ENCODE data around the gene ARHGAP1.

Gene ARHGAP1

DNA sequence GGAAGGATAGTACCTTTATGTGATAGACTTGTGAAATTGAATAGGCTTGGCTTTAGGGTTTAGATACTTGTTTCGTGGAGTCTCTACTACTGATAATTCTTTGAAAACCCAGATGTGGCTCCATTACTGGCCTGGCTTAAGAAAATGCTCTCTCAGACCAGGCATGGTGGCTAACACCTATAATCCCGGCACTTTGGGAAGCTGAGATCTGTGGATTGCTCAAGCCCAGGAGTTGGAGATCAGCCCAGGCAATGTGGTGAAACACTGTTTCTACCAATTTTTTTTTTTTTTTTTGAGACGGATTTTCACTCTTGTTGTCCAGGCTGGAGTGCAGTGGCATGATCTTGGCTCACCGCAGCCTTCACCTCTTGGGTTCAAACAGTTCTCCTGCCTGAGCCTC, 42.2 kb downstream of the ARHGAP1 start:
- ATAC-seq = no peak
- H3K27ac Mint-ChIP-seq = peak overlapping the region; percentile 54
- H3K9me3 Mint-ChIP-seq = no peaks in the 10 kb centered on the region
- H3K36me3 Mint-ChIP-seq = peaks cover 100% of the 10 kb centered on the region
- H3K4me3 Mint-ChIP-seq = no peak overlapping the region
- no peak for DNase-seq (ENCODE audit: low spot score in 2 of 2)
- H3K4me1 Mint-ChIP-seq = no peaks in the 10 kb centered on the region

DNA sequence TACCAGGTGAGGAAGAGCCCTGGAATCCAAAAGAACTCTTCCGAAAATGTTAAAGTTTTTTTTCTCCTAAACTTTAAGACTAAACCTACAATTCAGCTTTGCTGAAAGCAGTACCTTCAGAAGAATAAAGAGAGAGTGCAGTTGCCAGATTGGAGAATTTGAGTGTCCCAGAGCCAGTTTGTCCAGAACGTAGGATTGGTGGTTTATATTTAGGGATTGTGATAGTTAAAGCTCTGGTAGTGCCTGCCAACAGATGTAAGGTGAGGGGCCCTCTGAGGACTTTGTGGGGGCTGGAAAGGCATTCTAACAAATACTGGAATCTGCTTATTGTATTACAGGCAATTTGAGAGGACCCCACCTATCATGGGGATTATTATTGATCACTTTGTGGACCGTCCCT, 43.2 kb downstream of the ARHGAP1 start:
- Mint-ChIP-seq H3K27ac (peak overlapping the region; percentile 20), H3K36me3 (peaks cover 100% of the 10 kb centered on the region), H3K4me1 (no peaks in the 10 kb centered on the region), H3K9me3 (no peaks in the 10 kb centered on the region), H3K4me3 (no peak overlapping the region)
- no peak for ATAC-seq
- no peak for DNase-seq (ENCODE audit: low spot score in 2 of 2)

DNA sequence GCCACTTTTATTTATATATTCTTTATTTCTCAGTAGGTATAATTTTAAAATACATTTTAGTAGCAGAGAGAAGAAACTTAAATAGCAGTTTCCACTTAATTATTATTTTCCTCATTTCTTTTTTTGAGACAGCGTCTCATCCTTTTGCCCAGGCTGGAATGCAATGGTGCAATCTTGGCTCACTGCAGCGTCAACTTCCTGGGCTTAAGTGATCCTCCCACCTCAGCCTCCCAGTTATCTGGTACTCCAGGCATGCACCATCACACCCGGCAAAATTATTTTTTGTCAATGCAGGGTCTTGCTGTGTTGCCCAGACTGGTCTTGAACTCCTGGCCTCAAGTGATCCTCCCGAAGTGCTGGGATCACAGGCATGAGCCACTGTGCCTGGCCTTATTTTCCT, 44.8 kb downstream of the ARHGAP1 start:
- no peak for ATAC-seq
- no peak overlapping the region for H3K4me3 Mint-ChIP-seq
- H3K27ac Mint-ChIP-seq = no peak overlapping the region
- H3K9me3 Mint-ChIP-seq = no peaks in the 10 kb centered on the region
- no peaks in the 10 kb centered on the region for H3K4me1 Mint-ChIP-seq
- H3K36me3 Mint-ChIP-seq = peaks cover 100% of the 10 kb centered on the region
- no peak for DNase-seq (ENCODE audit: low spot score in 2 of 2)

DNA sequence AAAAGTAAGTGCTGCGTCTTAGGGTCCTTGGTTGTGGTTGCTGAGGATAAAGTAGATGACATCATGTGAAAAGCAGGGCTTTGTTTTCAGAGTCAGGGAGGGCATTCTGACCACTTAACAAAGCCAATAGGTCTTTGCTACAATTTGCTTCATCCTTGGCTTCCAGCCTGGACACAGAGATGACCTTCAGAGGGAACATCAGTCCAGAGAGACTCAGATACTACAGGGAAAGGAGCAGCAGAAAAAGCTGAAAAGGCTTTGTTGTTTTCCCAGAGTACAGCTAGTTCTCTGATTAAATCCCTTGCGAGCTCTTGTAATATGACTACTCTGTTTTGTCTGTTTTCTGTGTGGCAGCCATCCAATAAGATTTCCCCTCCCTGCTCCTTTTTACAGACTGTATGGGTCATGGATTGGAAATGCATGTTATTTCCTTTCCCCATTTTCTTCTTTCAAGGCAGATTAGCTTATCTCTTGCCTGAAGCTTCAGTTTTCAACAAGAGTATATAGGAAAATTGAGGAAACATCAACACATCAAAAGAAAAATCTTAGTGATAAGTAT, 51.2 kb downstream of the ARHGAP1 start:
- DNase-seq (ENCODE audit: low spot score in 2 of 2) = no peak
- Mint-ChIP-seq H3K4me1 (no peaks in the 10 kb centered on the region), H3K9me3 (no peaks in the 10 kb centered on the region), H3K4me3 (no peak overlapping the region), H3K36me3 (peaks cover 100% of the 10 kb centered on the region), H3K27ac (no peak overlapping the region)
- ATAC-seq = no peak

DNA sequence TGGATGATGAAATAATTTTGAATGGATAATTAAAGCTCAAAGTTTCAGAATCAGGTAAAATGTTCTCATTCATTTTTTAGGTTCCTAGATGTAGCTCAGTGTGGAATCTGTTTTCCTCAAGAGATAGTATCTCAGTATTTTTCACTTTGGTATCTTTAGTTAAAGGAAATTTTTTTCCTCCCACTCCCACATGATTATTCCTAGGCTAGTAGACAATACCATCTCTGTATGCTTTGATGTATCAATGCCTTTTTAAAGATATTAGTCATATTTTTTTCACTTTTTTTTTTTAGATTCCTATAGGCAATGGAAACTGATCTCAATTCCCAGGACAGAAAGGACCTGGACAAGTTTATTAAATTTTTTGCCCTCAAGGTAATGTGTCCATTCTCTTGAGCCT, 56.4 kb downstream of the ARHGAP1 start:
- H3K36me3 Mint-ChIP-seq = peaks cover 91% of the 10 kb centered on the region
- no peaks in the 10 kb centered on the region for H3K9me3 Mint-ChIP-seq
- no peak for ATAC-seq
- H3K4me1 Mint-ChIP-seq = peaks cover 18% of the 10 kb centered on the region
- no peak overlapping the region for H3K4me3 Mint-ChIP-seq
- no peak for DNase-seq (ENCODE audit: low spot score in 2 of 2)
- no peak overlapping the region for H3K27ac Mint-ChIP-seq

DNA sequence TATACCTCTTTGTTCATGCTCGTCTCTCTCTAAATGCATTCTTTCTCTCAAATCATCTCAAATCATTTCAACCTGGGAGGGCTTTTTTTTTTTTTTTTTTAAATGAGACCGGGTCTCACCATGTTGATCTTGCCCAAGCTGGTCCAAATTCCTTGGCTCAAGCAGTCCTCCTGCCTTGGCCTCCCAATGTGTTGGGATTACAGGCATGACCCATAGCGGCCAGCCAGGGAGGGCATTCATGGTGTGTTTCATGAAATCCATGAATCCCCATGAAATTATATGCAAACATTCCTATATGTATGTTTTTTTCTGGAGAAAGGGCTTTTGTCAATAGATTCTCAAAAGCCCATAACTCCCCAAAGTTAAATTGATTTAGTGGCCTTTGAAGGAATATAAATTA, 56.9 kb downstream of the ARHGAP1 start:
- H3K27ac Mint-ChIP-seq = no peak overlapping the region
- H3K4me1 Mint-ChIP-seq = peaks cover 18% of the 10 kb centered on the region
- H3K9me3 Mint-ChIP-seq = no peaks in the 10 kb centered on the region
- no peak overlapping the region for H3K4me3 Mint-ChIP-seq
- H3K36me3 Mint-ChIP-seq = peaks cover 86% of the 10 kb centered on the region
- DNase-seq (ENCODE audit: low spot score in 2 of 2) (no peak), ATAC-seq (no peak)

DNA sequence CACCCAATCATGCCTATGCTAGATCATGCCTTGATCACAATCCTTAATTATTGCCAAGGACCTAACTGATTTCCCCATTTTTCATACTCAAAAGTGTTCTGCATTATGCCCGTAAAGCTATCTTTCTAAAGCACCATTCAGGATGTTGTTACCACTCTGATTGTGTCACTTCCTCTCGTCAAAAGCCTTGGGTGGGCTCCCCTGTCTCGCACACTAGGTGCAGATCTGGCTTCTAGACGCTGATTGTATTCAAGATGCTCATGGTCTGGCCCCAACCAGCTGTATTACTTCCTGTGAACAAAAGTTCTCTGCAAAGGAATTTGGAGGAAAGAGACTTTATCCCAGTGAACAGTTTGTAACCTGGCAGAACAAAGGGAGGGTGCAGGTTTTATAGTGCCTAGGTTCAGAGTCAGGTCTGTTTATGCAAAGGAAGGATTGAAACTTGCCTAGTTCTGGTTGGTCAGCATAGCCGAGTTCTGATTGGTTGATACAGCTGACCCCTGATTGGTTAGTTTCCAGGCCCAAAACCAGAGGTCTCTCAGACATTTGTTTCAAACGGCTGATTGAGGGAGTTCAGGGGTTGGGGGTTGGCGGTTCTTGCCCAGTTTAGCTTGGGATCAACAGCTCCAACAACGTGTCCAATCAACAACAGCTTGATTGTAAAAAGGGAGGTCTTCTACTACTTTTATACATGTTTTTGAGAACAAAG, 57.6 kb downstream of the ARHGAP1 start:
- Mint-ChIP-seq H3K4me3 (no peak overlapping the region), H3K36me3 (peaks cover 79% of the 10 kb centered on the region), H3K9me3 (no peaks in the 10 kb centered on the region), H3K4me1 (peaks cover 18% of the 10 kb centered on the region), H3K27ac (peak overlapping the region; percentile 20)
- DNase-seq (ENCODE audit: low spot score in 2 of 2) (no peak), ATAC-seq (no peak)

DNA sequence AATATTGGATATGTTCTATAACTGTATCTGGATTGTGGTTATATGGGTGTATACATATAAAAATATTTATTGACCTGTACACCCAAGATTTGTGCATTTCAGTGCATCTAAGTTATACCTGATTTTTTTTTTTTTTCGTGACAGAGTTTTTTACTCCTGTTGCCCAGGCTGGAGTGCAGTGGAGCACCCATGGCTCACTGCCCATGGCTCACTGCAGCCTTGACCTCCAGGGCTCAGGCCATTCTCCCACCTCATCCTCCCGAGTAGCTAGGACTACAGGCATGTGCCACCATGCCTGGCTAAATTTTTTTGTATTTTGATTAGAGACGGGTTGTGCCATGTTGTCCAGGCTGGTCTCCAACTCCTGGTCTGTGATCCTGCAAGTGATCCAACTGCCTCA, 58.8 kb downstream of the ARHGAP1 start:
- no peak for DNase-seq (ENCODE audit: low spot score in 2 of 2)
- Mint-ChIP-seq H3K4me3 (no peak overlapping the region), H3K9me3 (no peaks in the 10 kb centered on the region), H3K27ac (peak overlapping the region; percentile 20), H3K4me1 (peaks cover 18% of the 10 kb centered on the region), H3K36me3 (peaks cover 72% of the 10 kb centered on the region)
- no peak for ATAC-seq

DNA sequence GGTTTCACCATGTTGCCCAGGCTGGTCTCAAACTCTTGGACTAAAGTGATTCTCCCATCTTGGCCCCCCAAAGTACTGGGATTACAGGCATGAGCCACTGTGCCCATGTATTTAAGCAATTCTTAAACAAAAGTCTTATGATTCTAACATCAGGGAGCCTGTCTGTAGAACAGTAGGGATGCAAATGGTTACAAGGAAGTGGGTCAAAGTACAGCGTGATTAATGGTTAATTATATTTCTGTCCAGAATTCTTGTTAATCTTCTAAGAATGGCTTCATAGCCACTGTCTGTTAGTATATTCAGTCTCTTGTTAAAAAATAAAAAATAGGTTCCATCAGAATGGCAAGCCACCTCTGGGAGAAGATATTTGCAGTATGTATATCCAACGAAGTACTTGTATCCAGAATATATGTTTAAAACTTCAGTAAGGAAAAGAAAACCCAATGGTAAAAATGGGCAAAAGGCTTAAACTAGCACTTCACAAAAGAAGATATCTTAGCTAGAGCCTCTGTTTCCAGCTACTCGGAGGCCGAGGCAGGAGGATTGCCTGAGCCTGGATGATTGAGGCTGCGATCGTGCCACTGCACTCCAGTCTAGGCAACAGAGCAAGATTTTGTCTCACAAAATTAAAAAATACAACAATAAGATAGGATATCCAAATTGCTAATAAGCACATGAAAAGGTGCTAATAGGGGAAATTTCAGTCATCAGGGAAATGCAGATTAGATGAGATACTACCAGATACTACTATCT, 60.2 kb downstream of the ARHGAP1 start:
- Mint-ChIP-seq H3K4me1 (peaks cover 18% of the 10 kb centered on the region), H3K27ac (no peak overlapping the region), H3K4me3 (no peak overlapping the region), H3K9me3 (no peaks in the 10 kb centered on the region), H3K36me3 (peaks cover 59% of the 10 kb centered on the region)
- no peak for ATAC-seq
- no peak for DNase-seq (ENCODE audit: low spot score in 2 of 2)

DNA sequence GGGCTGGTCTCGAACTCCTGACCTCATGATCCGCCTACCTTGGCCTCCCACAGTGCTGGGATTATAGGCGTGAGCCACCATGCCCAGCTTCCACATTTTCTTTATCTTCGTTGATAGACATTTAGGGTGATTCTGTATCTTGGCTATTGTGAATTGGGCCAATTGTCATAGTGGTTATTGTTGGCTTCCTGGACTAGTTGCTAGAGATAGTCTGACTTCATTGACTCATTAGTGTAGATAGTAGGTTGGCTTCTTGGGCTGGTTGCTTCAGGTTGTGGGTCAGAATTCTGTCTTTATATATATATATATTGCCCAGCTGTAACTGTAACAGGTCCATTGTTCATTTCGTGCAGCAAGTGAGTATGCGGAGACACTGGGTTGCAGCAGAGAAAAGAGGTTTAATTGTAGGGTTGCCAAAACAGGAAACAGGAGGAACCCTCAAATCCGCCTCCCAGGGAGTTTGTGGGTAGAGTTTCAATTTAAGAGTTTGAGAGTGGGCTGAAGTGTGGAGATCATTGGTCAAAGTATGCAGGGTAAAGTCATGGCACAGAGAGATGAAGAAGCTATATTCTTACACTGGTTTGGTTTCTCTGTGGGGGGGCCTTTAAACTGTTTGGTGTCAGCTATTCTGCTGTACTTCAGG, 61.1 kb downstream of the ARHGAP1 start:
- Mint-ChIP-seq H3K4me3 (no peak overlapping the region), H3K9me3 (no peaks in the 10 kb centered on the region), H3K4me1 (peaks cover 18% of the 10 kb centered on the region), H3K36me3 (peaks cover 50% of the 10 kb centered on the region), H3K27ac (no peak overlapping the region)
- DNase-seq (ENCODE audit: low spot score in 2 of 2) = no peak
- ATAC-seq = no peak

DNA sequence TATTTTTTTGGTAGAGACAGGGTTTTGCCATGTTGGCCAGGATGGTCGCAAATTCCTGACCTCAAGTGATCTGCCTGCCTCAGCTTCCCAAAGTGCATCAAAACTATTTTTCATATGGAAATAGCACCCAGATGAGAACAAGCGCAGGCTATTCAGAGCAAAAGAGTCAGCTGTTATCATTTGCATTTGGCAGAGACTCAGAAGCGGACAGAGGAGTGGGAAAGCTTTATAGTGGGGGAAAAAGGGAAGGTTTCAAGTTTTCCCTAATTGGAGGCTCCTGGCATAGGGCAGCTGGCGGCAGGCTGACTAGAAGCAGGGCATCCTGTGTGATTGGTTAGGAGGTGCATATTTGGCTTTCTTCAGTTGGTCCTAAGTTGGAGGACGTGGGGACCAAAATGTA, 62.9 kb downstream of the ARHGAP1 start:
- Mint-ChIP-seq H3K4me1 (peaks cover 20% of the 10 kb centered on the region), H3K36me3 (peaks cover 43% of the 10 kb centered on the region), H3K9me3 (no peaks in the 10 kb centered on the region), H3K27ac (no peak overlapping the region), H3K4me3 (no peak overlapping the region)
- DNase-seq (ENCODE audit: low spot score in 2 of 2) = no peak
- ATAC-seq = no peak

DNA sequence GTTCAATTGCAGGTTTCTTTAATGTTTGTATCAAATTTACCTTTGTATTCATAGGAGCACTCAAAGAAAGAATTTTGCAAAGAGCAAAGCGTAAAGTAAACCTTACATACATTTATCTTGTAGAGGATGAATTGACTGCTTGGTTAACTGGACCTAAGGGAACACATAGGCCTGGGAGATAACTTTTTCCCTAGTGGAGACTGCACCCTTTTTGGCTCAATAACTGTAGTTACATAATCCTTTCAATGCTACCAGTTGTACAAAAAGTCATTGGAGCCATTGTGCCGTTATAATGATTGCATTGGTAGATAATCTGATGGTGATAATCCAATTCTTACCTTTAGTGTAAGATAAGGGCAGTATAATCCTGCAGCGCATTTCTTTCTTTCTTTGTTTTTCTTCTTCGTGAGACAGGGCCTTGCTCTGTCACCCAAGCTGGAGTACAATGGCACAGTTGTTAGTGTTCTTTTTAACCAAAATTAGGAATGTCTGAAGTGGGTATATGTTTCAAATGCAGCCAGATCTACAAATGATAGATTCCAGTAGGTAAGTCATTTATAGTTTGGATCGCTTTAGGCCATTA, 64.8 kb downstream of the ARHGAP1 start:
- no peak for ATAC-seq
- no peak for DNase-seq (ENCODE audit: low spot score in 2 of 2)
- Mint-ChIP-seq H3K9me3 (no peaks in the 10 kb centered on the region), H3K4me1 (peaks cover 23% of the 10 kb centered on the region), H3K4me3 (no peak overlapping the region), H3K36me3 (peaks cover 47% of the 10 kb centered on the region), H3K27ac (peak overlapping the region; percentile 29)

DNA sequence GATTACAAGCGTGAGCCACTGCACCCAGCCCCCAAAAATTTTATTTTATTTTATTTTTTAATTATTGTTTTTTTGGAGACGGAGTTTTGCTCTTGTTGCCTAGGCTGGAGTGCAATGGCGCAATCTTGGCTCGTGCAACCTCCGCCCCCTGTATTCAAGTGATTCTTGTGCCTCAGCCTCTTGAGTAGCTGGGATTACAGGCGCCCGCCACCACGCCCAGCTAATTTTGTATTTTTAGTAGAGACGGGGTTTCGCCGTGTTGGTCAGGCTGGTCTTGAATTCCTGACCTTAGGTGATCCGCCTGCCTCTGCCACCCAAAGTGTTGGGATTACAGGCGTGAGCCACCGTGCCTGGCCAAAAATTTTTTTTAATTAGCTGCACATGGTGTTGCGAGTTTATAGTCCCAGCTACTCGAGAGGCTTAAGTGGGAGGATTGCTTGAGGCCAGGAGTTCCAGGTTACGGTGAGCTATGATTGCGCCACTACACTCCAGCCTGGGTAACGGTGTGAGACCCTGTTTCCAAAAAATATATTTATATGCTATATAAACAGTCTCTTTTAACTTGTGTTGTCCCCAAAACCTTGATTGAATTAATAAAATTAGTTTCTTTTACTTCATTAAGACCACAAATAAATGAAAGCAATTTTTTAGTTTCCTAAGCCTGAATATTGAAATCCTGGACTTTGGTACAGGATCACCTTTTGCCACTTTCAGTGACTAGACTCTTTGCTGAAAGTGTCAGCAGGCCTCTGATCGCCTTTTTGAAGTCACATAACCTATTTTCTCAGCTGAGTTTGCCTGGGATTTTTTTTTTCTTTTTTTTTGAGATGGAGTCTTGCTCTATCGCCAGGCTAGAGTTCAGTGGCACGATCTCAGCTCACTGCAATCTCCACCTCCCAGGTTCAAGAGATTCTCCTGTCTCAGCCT, 66.9 kb downstream of the ARHGAP1 start:
- ATAC-seq = no peak
- peaks cover 15% of the 10 kb centered on the region for H3K4me1 Mint-ChIP-seq
- H3K9me3 Mint-ChIP-seq = no peaks in the 10 kb centered on the region
- H3K27ac Mint-ChIP-seq = no peak overlapping the region
- DNase-seq (ENCODE audit: low spot score in 2 of 2) = no peak
- H3K36me3 Mint-ChIP-seq = peaks cover 50% of the 10 kb centered on the region
- H3K4me3 Mint-ChIP-seq = no peak overlapping the region

DNA sequence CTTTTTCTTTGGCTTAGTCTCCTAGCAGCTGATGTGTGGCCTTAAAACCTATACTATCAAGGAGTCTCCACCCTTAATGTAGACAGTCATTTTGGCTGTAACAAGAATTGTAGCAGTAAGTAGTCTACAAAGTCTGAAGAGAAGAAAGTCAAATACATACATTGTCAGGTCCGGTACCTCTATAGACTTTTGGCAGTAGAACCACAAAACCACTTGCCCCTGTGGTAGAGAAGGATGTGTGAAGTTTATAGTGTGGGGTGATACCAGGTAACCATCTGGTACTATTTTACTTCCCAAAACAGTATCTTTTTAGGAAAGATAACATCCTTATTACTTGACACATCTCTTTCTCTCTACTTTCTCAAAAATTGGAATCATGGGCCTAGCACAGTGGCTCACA, 67.9 kb downstream of the ARHGAP1 start:
- peaks cover 60% of the 10 kb centered on the region for H3K36me3 Mint-ChIP-seq
- ATAC-seq = no peak
- H3K27ac Mint-ChIP-seq = no peak overlapping the region

More for the DNA sequence above, 67.9 kb downstream of the ARHGAP1 start:
- Mint-ChIP-seq H3K4me3 (no peak overlapping the region), H3K9me3 (no peaks in the 10 kb centered on the region), H3K4me1 (peaks cover 15% of the 10 kb centered on the region)
- DNase-seq (ENCODE audit: low spot score in 2 of 2) = no peak

All from stimulated activated effector memory CD8-positive, alpha-beta T cell treated with anti-CD3 and anti-CD28 coated beads, Interleukin-12 subunit alpha, Interleukin-12 subunit beta, amount 100 ng/mL, for 72 hours (primary cell).